A673 (cell line): ENCODE data around the gene CLRN3. TPM values are rescaled to one million over a fixed set of nuclear protein-coding genes. Genes with fewer than 3 reads are reported as not detected.

Experiments used
- BruUV-seq: library from RNA; stranded (reverse); fragments of 400-500 nt; replicated peaks from 2 replicates; lab custom pipeline; 2021; lab: Mats Ljungman, UMichigan
- CTCF ChIA-PET: fragments of 300-600 bp; sonication (Branson Sonifier 250); formaldehyde crosslinking; loops from one replicate; lab custom pipeline; 2022; ENCODE audit warnings: antibody characterized with exemption; lab: Charles Lee
- POLR2A ChIA-PET: fragments of 300-600 bp; sonication (Branson Sonifier 250); formaldehyde crosslinking; loops from one replicate; lab custom pipeline; 2022; ENCODE audit warnings: antibody characterized with exemption; ENCODE audit not compliant: low non-redundant PET; lab: Charles Lee
- DNase-seq: peaks from one replicate; pipeline ENCODE4 v3.0.0-alpha.2; 2015; ENCODE audit warnings: low spot score
- H3K27ac ChIP-seq: fragments of 200-600 bp; sonication (generic); 2 replicates; pipeline ENCODE4 v1.5.1; 2016; ENCODE audit warnings: mixed run types, low read depth, mild to moderate bottlenecking, mixed read lengths, antibody characterized with exemption, low read length; ENCODE audit not compliant: poor library complexity, severe bottlenecking
- H3K27me3 ChIP-seq: fragments of 200-600 bp; sonication (generic); replicated peaks from 2 replicates; pipeline ENCODE4 v1.6.1; 2017; ENCODE audit warnings: mixed run types, low read depth, mild to moderate bottlenecking, mixed read lengths, antibody characterized with exemption, low read length; ENCODE audit not compliant: insufficient read depth, poor library complexity
- H3K36me3 ChIP-seq: fragments of 200-600 bp; sonication (generic); 2 replicates; pipeline ENCODE4 v1.6.1; 2016; ENCODE audit warnings: mixed run types, mild to moderate bottlenecking, mixed read lengths, antibody characterized with exemption, low read length; ENCODE audit not compliant: insufficient read depth, poor library complexity, severe bottlenecking
- H3K4me1 ChIP-seq: fragments of 200-600 bp; sonication (generic); 2 replicates; pipeline ENCODE4 v1.6.1; 2017; ENCODE audit warnings: mixed run types, mild to moderate bottlenecking, mixed read lengths, antibody characterized with exemption, low read length; ENCODE audit not compliant: insufficient read depth, poor library complexity, severe bottlenecking
- H3K4me3 ChIP-seq: fragments of 200-600 bp; sonication (generic); 2 replicates; pipeline ENCODE4 v1.5.1; 2016; ENCODE audit warnings: low read depth, mixed run types, mild to moderate bottlenecking, mixed read lengths, low read length; ENCODE audit not compliant: poor library complexity, severe bottlenecking
- H3K9me3 ChIP-seq: fragments of 200-600 bp; sonication (generic); 2 replicates; pipeline ENCODE4 v1.6.1; 2016; ENCODE audit warnings: mixed run types, low read depth, mild to moderate bottlenecking, mixed read lengths, antibody characterized with exemption, low read length; ENCODE audit not compliant: poor library complexity, severe bottlenecking
- EZH2 ChIP-seq: fragments of 200-600 bp; sonication (generic); IDR thresholded peaks from 2 replicates; pipeline ENCODE4 v1.6.1; 2017; ENCODE audit warnings: borderline replicate concordance, low read depth, mild to moderate bottlenecking, mixed read lengths, antibody characterized with exemption, low read length; ENCODE audit not compliant: poor library complexity, severe bottlenecking
- intact Hi-C: fragments of 100-400 bp; cut with micrococcal nuclease; formaldehyde crosslinking; loops from one replicate; pipeline ENCODE4 v1.10.0; 2022; ENCODE audit not compliant: unreplicated experiment
- total RNA-seq: library from RNA; stranded (reverse); gene quantifications from 2 replicates; pipeline ENCODE4 v1.2.3, GENCODE V29; 2021
- TF ChIP-seq, protein P1 (sequence below): fragments of 300-800, 200-600 bp; sonication (generic); conservative IDR thresholded peaks from 2 replicates; pipeline ENCODE4 v1.5.1; 2017; ENCODE audit warnings: low read depth, mild to moderate bottlenecking, antibody characterized with exemption, low read length, moderate library complexity, mixed read lengths

CLRN3 gene
- total RNA-seq, 1 experiment from 2014 or later: not detected

DNA sequence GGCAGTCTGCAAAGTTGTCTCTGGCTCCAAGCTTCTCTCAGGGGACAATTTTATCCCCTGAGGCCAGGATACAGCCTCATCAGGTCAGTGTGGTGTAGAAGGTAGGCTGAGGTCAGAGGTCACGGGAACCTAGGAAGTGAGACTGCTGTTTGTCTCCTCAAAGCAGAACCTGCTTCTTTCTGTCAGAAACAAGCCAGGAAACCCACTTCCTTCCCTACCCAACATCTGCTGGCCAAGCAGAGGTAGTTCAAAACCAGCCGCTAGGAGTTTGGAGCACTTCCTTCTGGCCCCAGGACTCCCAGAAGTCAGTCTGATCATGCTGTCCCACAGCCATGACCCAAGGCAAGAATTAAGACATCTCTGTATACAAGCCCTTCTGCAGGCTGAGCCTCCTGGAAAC is 12.2 kb downstream of the CLRN3 start:
- CTCF ChIA-PET: no interaction called here
- POLR2A ChIA-PET: no interaction called here

DNA sequence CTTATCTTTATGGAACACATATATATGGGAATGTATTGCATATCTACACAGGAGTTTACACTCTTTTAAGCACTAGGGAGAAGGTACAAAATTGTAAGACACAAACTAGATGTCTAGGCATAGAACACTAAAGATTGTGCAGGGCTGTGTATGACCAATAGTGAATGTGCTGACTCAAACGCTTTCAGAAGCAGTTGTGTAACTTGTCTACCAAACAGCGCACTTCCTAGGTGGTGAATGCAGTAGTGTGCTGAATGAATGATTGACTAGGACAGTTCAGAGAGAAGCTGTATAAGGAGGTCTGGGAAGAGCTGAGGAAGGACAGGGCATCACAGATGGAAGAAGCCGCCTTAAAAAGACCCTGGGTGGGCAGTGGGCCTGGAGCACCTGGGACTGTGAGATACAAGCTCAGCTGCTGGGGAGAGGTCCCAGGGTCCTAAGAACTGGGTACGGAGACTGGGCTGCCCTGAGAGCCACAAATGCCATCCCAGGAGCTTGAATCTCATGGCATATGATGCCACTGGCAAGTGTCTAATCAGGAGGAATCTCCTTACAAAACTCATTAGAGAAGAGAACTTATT is 14.2 kb downstream of the CLRN3 start:
- no TSS peak for BruUV-seq
- Histone ChIP-seq H3K36me3 (no peaks in the 10 kb centered on the region), H3K27ac (no peak overlapping the region), H3K4me1 (no peaks in the 10 kb centered on the region), H3K4me3 (no peak overlapping the region), H3K27me3 (peaks cover 23% of the 10 kb centered on the region), H3K9me3 (no peaks in the 10 kb centered on the region)
- intact Hi-C loops: no loop called here
- no peak for DNase-seq
- CTCF ChIA-PET: no interaction called here
- POLR2A ChIA-PET: no interaction called here
- TF ChIP-seq, protein P1, sequence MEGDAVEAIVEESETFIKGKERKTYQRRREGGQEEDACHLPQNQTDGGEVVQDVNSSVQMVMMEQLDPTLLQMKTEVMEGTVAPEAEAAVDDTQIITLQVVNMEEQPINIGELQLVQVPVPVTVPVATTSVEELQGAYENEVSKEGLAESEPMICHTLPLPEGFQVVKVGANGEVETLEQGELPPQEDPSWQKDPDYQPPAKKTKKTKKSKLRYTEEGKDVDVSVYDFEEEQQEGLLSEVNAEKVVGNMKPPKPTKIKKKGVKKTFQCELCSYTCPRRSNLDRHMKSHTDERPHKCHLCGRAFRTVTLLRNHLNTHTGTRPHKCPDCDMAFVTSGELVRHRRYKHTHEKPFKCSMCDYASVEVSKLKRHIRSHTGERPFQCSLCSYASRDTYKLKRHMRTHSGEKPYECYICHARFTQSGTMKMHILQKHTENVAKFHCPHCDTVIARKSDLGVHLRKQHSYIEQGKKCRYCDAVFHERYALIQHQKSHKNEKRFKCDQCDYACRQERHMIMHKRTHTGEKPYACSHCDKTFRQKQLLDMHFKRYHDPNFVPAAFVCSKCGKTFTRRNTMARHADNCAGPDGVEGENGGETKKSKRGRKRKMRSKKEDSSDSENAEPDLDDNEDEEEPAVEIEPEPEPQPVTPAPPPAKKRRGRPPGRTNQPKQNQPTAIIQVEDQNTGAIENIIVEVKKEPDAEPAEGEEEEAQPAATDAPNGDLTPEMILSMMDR: no peak
- no peak for TF ChIP-seq EZH2

More for the DNA sequence above, 12.2 kb downstream of the CLRN3 start:
- H3K9me3 ChIP-seq: no peaks in the 10 kb centered on the region
- TF ChIP-seq EZH2: no peak
- TF ChIP-seq, protein P1: no peak
- no peaks in the 10 kb centered on the region for H3K36me3 ChIP-seq
- DNase-seq: no peak
- peaks cover 23% of the 10 kb centered on the region for H3K27me3 ChIP-seq
- no TSS peak for BruUV-seq
- H3K27ac ChIP-seq: no peak overlapping the region
- H3K4me1 ChIP-seq: no peaks in the 10 kb centered on the region
- no peak overlapping the region for H3K4me3 ChIP-seq
- intact Hi-C loops: no loop called here

DNA sequence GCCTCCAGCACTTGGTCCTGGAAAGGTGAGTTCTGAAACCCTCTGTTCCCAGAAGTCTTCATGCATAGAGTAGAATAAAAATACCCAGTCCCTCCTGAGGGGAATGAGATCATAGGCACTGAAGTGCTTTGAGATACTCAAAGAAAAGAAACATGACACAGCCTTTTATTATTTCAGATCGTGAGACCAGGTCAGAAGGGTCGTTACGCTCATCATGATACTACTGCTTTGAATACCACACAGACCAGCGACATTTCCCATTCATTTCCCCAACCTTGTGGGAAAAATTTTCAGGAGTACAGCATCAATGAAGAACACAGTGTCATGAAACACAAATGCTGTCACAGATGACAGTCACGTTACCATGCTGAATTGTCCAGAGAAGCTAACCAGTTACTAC is 15.0 kb downstream of the CLRN3 start:
- H3K4me3 ChIP-seq: no peak overlapping the region
- CTCF ChIA-PET: no interaction called here
- H3K27ac ChIP-seq: no peak overlapping the region
- no TSS peak for BruUV-seq
- no peak for TF ChIP-seq EZH2
- TF ChIP-seq, protein P1: no peak
- H3K36me3 ChIP-seq: no peaks in the 10 kb centered on the region
- POLR2A ChIA-PET: no interaction called here
- no peak for DNase-seq
- no peaks in the 10 kb centered on the region for H3K9me3 ChIP-seq
- H3K4me1 ChIP-seq: no peaks in the 10 kb centered on the region
- intact Hi-C loops: no loop called here
- peaks cover 23% of the 10 kb centered on the region for H3K27me3 ChIP-seq
